Forelimb muscle (tissue), 1 donor: Measurements from ENCODE around the gene DHCR24. TPM values are rescaled to one million over a fixed set of nuclear protein-coding genes. Genes with fewer than 3 reads are reported as not detected.

ENCODE experiments used
- DNase-seq: peaks from one replicate; pipeline ENCODE4 v3.0.0-alpha.2; 2013; ENCODE audit warnings: low read depth
- polyA plus RNA-seq: library from polyadenylated mRNA; unstranded; fragments of 120-200 nt; gene quantifications from one replicate; pipeline ENCODE4 v1.2.1, GENCODE V29; 2013; ENCODE audit not compliant: insufficient read length

DHCR24 gene
- polyA plus RNA-seq, 1 donor: 19.2 TPM

- DNase-seq: no peak
Observed at GRCh38 chr1:54845772-54846171, 41.2 kb downstream of the DHCR24 start.

DNA sequence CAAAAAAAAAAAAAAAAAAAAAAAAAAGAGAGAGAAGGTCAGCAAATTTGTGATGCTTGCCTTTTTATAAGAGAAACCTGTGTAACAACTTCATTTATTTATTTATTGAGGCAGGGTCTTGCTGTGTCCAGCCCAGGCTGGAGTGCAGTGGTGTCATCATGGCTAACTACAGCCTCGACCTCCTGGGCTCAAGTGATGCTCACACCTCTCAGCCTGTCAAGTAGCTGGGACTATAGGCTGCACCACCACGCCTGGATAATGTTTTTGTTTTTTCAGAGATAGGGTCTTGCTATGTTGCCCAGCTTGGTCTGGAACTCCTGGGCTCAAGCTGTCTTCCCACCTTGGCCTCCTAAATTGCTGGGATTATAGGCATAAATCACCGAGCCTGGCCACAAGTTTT is 42.4 kb downstream of the DHCR24 start:
- no peak for DNase-seq

GRCh38 chr1:54843449-54843848 is 43.5 kb downstream of the DHCR24 start:
- no peak for DNase-seq

DNA sequence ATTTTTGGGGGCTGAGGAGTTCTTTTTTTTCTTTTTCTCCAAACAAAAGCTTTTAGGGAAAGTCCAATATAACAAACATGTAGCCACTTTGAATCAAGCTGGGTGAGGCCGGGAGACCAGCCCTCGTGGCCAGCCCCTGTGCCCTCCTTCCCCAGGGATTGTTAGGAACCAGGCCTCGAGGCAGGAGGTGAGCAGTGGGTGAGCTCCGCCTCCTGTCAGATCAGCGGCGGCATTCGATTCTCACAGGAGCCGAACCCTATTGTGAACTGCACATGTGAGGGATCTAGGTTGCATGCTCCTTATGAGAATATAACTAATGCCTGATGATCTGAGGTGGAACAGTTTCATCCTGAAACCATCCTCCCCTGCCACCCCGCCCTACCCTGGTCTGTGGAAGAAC is 44.0 kb downstream of the DHCR24 start:
- DNase-seq: no peak

- DNase-seq: no peak
Observed at GRCh38 chr1:54842206-54842915, 44.6 kb downstream of the DHCR24 start.

DNA sequence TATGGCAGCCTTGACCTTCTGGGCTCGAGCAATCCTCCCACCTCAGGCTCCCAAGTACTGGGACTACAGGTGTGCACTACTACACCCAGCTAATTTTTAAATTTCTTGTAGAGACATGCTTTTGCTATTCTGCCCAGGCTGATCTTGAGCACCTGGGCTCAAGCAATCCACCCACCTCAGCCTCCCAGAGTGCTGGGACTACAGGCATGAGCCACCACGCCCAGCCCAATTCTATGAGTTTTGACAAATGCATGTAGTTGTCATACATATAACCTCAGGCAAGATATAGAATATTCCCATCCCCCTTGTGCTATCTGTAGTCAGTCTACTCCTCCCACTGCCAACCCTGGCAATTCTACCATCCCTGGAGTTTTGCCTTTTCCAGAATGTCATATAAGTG is 47.2 kb downstream of the DHCR24 start:
- DNase-seq: no peak

DNA sequence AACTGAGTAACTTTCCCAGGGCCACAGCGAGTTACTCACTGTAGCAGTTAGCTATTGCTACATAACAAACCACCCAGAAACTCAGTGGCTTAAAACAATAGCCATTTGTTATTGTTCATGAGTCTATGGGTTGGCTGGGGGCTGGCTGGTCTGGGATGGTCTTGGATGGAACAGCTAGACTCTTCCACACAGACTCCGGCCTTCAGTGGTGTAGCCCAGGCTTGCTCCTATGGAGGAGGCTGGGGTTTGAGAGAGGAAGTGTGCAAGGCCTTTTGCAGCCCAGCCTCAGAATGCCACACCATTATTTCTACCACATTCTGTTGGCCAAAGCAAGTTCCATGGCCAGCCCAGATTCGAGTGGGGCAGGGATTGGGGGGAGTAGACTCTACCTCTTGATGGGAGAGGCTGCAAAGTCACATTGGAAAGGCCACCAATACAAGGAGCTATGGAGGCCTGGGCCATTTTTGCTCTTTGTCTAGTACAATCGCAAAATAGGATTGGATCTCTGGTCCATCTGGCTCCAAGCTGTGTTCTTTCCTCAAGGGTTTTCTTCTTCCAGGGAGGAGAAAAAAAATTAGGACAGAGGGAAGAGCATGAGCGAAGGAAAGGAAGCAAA is 48.3 kb downstream of the DHCR24 start:
- no peak for DNase-seq

GRCh38 chr1:54837002-54837853 is 49.8 kb downstream of the DHCR24 start:
- no peak for DNase-seq

DNA sequence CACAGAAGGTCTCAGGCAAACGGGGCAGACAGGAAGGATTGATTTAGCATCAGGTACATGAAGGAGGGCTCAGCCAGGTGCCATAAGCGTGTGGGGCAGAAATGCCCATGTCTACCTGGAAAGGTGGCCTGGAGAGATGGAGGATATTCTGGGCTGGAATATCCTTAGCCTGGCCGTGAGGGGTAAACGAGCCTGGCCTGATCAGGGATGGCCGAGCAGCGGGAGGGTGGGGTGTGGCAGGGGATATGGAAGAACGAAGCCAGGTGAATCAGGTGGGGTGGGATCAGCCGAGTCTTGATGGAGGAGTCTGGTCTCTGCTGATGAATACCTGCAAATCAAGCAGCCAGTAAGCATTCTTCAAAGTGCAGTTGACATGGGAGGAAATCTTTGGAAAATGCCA is 50.4 kb downstream of the DHCR24 start:
- DNase-seq: no peak

DNA sequence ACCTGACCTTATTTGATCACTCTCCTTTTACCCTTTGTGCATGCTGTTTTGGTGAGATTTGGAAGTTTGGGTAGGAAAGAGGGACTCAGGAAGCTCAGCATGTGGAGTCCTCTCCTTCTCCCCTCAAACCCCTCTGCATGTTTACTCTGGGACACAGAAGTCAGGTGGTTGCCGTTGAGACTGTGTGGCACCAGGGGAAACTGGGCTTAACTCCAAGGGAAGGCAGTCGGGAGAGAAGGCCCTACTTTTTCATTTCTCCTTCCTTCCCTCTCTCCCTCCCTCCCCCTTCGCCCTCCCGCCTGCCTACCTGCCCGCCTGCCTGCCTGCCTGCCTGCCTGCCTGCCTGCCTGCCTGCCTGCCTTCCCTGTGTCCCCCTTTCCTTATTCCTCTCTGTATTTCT is 51.0 kb downstream of the DHCR24 start:
- DNase-seq: no peak

DNA sequence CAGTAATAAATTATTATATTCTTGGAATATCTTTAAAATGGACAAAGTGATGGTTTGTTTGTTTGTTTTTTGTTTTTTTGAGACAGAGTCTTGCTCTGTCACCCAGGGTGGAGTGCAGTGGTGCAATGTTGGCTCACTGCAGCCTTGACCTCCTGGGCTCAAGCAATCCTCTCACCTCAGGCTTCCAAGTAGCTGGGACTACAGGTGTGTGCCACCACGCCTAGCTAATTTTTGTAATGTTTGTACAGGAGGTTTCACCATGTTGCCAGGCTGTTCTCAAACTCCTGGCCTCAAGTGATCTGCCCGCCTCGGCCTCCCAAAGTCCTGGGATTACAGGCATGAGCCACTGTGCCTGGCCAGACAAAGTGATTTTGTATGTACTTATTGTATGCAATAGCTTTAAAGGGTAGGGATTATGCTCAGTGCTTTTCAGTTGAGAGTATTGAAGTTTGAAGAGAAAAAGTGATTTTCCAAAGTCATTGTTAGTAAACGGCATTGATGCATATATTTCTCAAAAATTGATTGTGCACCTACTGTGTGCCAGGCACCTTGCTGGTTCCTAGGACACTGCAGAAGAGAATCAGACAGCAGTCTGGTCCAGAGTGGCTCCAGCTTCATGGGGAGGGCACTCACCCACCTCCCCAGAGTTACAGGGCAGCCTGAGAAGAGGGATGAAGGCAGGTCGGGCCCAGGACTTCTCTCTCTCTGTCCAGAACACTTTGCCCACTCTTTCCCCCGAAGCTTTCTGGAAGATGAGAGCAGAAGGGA is 51.7 kb downstream of the DHCR24 start:
- DNase-seq: no peak

- DNase-seq: no peak
Observed at GRCh38 chr1:54834007-54834541, 52.9 kb downstream of the DHCR24 start.

GRCh38 chr1:54833121-54833520 is 53.9 kb downstream of the DHCR24 start:
- DNase-seq: no peak

GRCh38 chr1:54826226-54826816 is 60.7 kb downstream of the DHCR24 start:
- DNase-seq: no peak

- no peak for DNase-seq
Observed at GRCh38 chr1:54825696-54826095, 61.3 kb downstream of the DHCR24 start.

GRCh38 chr1:54823670-54824069 is 63.3 kb downstream of the DHCR24 start:
- DNase-seq: no peak

- no peak for DNase-seq
Observed at GRCh38 chr1:54819733-54820132, 67.3 kb downstream of the DHCR24 start.

- no peak for DNase-seq
Observed at GRCh38 chr1:54819195-54819536, 67.8 kb downstream of the DHCR24 start.

DNA sequence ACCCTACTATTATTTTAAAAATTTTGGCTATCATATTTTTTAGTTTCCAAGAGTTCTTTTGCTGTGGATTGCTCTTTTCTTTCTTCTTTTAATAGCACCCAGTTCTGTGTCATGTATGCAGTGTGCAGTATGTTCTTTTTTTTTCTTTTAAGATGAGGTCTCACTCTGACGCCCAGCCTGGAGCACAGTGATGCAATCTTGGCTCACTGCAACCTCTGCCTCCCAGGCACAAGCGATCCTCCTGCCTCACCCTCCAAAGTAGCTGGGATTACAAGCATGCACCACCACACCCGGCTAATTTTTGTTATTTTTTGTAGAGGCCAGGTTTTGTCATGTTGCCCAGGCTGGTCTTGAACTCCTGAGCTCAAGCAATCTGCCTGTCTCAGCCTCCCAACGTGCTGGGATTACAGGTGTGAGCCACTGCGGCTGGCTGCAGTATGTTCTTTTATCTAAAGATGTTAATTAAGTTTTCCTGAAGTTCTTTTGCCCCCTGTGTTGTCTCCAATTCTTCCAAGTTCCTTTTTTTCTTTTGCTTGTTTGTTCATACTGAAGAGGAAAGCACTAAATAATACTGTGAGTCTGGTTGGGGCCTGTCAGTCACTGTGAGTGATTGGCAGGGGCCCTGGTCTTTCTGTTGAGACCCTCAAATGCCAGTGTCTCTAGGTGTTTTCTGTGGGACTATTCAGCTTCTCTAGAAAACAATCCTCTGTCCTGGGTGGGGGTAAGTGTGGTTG is 68.4 kb downstream of the DHCR24 start:
- no peak for DNase-seq

- no peak for DNase-seq
Observed at GRCh38 chr1:54816951-54817350, 70.0 kb downstream of the DHCR24 start.

DNA sequence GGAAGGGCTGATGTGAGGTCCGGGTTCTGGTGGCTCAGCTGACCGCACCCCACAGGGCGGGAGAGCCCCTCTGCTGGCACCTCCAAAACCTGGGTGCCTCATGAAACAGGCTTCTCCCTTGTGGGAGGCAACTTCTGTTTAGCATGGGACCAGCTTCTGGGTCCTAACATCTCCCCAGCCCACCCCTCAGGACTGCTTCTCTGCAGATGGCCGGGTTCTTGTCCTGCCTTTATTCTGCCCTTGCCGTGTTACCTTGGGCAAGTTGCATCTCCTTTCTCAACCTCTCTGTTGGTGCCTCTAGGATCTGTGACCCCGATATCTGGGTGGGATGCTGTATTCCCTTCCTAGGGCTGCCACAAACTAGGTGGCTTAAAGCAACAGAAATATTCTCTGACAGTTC is 70.9 kb downstream of the DHCR24 start:
- DNase-seq: no peak
